ENCODE data around the gene ATP9A. TPM values are rescaled to one million over a fixed set of nuclear protein-coding genes. Genes with fewer than 3 reads are reported as not detected.
"Not testable (repeated sequence)": the region's sequence is repeated elsewhere in the genome, so short reads cannot be mapped to it uniquely, and the experiment has no call there.

ATP9A gene, protein sequence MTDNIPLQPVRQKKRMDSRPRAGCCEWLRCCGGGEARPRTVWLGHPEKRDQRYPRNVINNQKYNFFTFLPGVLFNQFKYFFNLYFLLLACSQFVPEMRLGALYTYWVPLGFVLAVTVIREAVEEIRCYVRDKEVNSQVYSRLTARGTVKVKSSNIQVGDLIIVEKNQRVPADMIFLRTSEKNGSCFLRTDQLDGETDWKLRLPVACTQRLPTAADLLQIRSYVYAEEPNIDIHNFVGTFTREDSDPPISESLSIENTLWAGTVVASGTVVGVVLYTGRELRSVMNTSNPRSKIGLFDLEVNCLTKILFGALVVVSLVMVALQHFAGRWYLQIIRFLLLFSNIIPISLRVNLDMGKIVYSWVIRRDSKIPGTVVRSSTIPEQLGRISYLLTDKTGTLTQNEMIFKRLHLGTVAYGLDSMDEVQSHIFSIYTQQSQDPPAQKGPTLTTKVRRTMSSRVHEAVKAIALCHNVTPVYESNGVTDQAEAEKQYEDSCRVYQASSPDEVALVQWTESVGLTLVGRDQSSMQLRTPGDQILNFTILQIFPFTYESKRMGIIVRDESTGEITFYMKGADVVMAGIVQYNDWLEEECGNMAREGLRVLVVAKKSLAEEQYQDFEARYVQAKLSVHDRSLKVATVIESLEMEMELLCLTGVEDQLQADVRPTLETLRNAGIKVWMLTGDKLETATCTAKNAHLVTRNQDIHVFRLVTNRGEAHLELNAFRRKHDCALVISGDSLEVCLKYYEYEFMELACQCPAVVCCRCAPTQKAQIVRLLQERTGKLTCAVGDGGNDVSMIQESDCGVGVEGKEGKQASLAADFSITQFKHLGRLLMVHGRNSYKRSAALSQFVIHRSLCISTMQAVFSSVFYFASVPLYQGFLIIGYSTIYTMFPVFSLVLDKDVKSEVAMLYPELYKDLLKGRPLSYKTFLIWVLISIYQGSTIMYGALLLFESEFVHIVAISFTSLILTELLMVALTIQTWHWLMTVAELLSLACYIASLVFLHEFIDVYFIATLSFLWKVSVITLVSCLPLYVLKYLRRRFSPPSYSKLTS
- under 1 TPM in 1 of 2 experiments, not detected in 1; 0.05 TPM for total RNA-seq

DNA sequence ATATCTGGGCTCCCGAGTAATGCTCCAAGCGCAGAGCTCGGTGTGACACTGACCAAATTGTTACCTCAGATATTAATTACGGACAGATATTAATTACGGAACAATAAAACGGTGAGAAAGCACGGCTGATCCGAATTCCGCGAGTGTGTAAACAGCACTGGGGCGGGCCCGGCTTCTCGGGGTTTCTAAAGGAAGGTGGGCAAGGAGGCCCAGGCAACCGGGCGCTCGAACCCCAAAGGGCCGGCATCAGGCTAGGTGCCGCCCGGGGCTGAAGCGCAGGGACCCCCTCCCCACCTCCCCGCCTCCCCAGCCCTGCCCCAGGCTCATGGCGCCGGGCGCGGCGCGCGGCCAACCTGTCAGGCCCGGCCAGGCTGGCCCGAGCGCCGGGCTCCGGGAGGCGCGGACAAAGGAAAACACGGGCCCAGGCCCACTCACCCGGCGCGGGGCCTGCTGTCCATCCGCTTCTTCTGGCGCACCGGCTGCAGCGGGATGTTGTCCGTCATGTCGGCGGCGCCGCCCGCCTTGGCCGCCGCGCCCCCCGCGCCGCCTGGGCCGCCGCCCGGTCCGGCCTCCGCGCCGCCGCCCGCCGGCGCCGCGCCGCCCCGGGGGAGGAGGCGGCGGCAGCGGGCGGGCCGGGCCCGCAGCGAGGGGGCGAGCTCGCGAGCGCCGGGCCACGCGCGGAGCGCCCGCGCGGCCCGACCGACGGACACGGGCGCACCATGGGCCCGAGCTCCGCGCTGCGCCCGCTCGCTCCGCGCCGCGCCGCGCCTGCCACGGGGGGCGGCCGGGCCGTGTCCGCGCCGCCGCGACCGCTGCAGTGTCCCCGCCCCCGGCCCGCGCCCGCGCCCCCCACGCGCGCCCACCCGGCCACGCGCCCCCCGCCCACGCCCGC lies at the start of gene ATP9A:
Gene ATP9A (minus strand): TSS at position 524 of the 892 bp plus-strand sequence. CDS start 21 bp downstream, at position 503.
- no peak within 1 kb of the TSS for H3K27ac Mint-ChIP-seq
- H3K36me3 Mint-ChIP-seq (ENCODE audit: low read depth) = no peaks in the 10 kb centered on the region
- no peak for ATAC-seq
- H3K9me3 Mint-ChIP-seq (ENCODE audit: insufficient read depth) = no peaks in the 10 kb centered on the region
- H3K27me3 Mint-ChIP-seq (ENCODE audit: low read depth) = peaks cover 38% of the 10 kb centered on the region
- DNase-seq = no peak
- peaks cover 7% of the 10 kb centered on the region for H3K4me1 Mint-ChIP-seq (ENCODE audit: low read depth)
- POLR2A ChIA-PET = no interaction called here
- CTCF ChIA-PET = no interaction called here
- peak within 1 kb of the TSS; percentile 45 for H3K4me3 Mint-ChIP-seq

DNA sequence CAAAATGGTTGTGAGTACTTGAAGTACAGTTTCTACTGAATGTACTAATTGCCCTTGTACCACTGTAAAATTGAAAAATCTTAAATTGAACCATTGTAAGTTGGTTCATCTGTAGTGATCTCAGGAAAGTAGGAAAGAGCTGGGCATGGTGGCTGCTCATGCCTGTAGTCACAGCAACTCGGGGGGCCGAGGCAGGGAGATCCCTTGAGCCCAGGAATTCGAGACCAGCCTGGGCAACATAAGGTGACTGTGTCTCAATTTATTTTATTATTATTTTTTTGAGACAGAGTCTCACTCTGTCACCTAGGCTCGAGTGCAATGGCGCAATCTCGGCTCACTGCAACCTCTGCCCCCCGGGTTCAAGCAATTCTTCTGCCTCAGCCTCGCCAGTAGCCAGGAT lies 48.7 kb upstream of the ATP9A start:
- H3K36me3 Mint-ChIP-seq (ENCODE audit: low read depth); POLR2A ChIA-PET; H3K4me3 Mint-ChIP-seq; H3K27me3 Mint-ChIP-seq (ENCODE audit: low read depth); H3K27ac Mint-ChIP-seq; ATAC-seq; CTCF ChIA-PET; H3K9me3 Mint-ChIP-seq (ENCODE audit: insufficient read depth); H3K4me1 Mint-ChIP-seq (ENCODE audit: low read depth); DNase-seq: not testable (repeated sequence)

DNA sequence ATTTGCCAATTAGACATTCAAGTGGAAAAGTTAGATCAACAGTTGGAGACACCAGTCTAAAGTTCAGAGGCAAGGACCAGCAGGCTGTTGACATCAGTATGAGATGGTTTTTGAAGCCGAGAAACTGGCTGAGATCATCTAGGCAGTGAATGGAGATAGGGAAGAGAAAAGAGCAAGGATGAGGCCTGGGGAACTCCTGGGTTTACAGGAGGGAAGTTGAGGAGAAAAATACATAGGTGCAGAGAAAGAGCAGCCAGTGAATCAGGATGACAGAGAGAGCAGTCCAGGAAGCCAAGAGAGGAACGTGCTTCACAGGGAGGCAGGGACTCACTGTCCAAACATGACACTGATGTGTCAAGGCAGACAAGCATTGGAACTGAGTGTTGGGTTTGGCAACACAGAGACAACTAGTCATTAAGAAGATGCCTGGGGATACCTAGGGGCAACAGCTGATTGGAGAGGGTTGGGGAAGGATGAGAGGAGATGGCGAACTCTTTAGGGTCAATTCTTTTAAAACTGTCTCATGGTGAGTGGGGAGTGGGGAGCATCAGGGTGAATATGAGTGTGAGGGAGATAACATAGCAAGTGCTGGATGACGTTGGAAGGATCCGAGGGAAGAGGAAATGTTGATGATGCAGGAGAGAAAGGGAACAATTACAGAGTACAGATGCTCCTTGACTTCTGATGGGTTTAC lies 47.3 kb upstream of the ATP9A start:
- Mint-ChIP-seq H3K27ac (no peak overlapping the region), H3K4me3 (no peak overlapping the region), H3K27me3 (ENCODE audit: low read depth) (no peaks in the 10 kb centered on the region), H3K4me1 (ENCODE audit: low read depth) (no peaks in the 10 kb centered on the region), H3K9me3 (ENCODE audit: insufficient read depth) (no peaks in the 10 kb centered on the region), H3K36me3 (ENCODE audit: low read depth) (no peaks in the 10 kb centered on the region)
- ATAC-seq = no peak
- no peak for DNase-seq
- POLR2A ChIA-PET = no interaction called here
- CTCF ChIA-PET = no interaction called here

- Mint-ChIP-seq H3K36me3 (ENCODE audit: low read depth) (no peaks in the 10 kb centered on the region), H3K4me1 (ENCODE audit: low read depth) (no peaks in the 10 kb centered on the region), H3K27me3 (ENCODE audit: low read depth) (no peaks in the 10 kb centered on the region), H3K9me3 (ENCODE audit: insufficient read depth) (no peaks in the 10 kb centered on the region), H3K4me3 (no peak overlapping the region), H3K27ac (no peak overlapping the region)
- no peak for ATAC-seq
- DNase-seq = no peak
- ChIA-PET POLR2A (no interaction called here), CTCF (no interaction called here)
These were observed 44.7 kb upstream of the ATP9A start for GRCh38 chr20:51812861-51813260.

DNA sequence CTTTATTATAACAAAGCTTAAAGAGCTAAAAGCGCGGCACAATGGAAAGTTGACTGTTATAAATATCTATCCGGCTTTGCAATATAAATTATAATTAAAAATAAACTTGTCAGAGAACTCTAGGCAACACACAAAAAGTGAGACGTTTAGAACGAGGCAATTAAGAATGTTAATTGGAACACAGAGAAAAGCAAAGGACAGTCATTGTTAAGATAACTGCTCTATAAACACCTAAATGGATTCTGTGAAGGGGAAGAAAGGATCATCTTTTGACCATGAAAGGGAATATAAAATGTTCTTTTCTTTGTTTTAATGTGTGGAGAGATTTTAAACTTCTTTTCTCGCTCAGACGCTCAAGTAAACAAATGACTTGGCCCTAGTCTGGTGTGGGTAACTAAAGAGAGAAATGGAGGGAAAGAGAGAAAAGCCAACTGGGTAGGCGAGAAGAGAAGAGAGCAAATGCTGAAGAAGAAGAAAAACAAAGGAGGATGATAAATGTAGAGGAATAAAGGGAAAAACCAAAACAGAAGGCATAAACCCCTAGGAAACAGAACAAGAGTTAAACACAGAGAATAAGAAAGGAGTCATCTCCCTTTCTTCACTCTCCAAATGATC lies 43.4 kb upstream of the ATP9A start:
- ChIA-PET POLR2A (no interaction called here), CTCF (no interaction called here)

DNA sequence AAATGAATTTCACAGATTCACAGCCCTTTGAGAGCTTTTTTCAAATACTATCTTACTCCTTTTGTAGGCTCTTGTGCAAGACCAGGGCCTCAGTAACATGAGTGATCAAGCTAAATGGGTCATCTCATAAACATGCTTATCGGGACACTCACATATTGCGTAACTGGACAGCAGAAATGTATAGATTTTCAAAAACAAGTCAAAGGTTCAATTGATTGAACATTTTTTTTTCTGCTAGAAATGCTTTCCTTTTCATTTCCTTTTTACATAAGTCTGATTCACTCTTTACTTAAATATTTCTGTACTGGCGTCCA lies 42.8 kb upstream of the ATP9A start:
- ChIA-PET POLR2A (no interaction called here), CTCF (no interaction called here)
- Mint-ChIP-seq H3K27ac (no peak overlapping the region), H3K4me3 (no peak overlapping the region), H3K27me3 (ENCODE audit: low read depth) (peaks cover 1% of the 10 kb centered on the region), H3K9me3 (ENCODE audit: insufficient read depth) (no peaks in the 10 kb centered on the region), H3K36me3 (ENCODE audit: low read depth) (no peaks in the 10 kb centered on the region), H3K4me1 (ENCODE audit: low read depth) (no peaks in the 10 kb centered on the region)
- no peak for DNase-seq
- no peak for ATAC-seq

More for the DNA sequence above, 43.4 kb upstream of the ATP9A start:
- DNase-seq (no peak), ATAC-seq (no peak)
- no peaks in the 10 kb centered on the region for H3K9me3 Mint-ChIP-seq (ENCODE audit: insufficient read depth)
- no peaks in the 10 kb centered on the region for H3K27me3 Mint-ChIP-seq (ENCODE audit: low read depth)
- no peaks in the 10 kb centered on the region for H3K36me3 Mint-ChIP-seq (ENCODE audit: low read depth)
- H3K27ac Mint-ChIP-seq = no peak overlapping the region
- no peak overlapping the region for H3K4me3 Mint-ChIP-seq
- H3K4me1 Mint-ChIP-seq (ENCODE audit: low read depth) = no peaks in the 10 kb centered on the region

GRCh38 chr20:51810155-51811041 lies 42.2 kb upstream of the ATP9A start:
- ChIA-PET POLR2A (no interaction called here), CTCF (interaction anchor here (1.3 kb wide), 1 partner anchor 10 kb away, joined by 3 read pairs; no protein-coding TSS in a partner anchor)
- Mint-ChIP-seq H3K27me3 (ENCODE audit: low read depth) (peaks cover 4% of the 10 kb centered on the region), H3K36me3 (ENCODE audit: low read depth) (no peaks in the 10 kb centered on the region), H3K4me3 (no peak overlapping the region), H3K9me3 (ENCODE audit: insufficient read depth) (no peaks in the 10 kb centered on the region), H3K27ac (no peak overlapping the region), H3K4me1 (ENCODE audit: low read depth) (no peaks in the 10 kb centered on the region)
- ATAC-seq = no peak
- no peak for DNase-seq

GRCh38 chr20:51807720-51808250 lies 39.6 kb upstream of the ATP9A start:
- DNase-seq = no peak
- ChIA-PET POLR2A (no interaction called here), CTCF (no interaction called here)
- Mint-ChIP-seq H3K27ac (no peak overlapping the region), H3K27me3 (ENCODE audit: low read depth) (peaks cover 15% of the 10 kb centered on the region), H3K4me3 (no peak overlapping the region), H3K9me3 (ENCODE audit: insufficient read depth) (no peaks in the 10 kb centered on the region), H3K36me3 (ENCODE audit: low read depth) (no peaks in the 10 kb centered on the region), H3K4me1 (ENCODE audit: low read depth) (no peaks in the 10 kb centered on the region)
- ATAC-seq = no peak

GRCh38 chr20:51804754-51805153 lies 36.6 kb upstream of the ATP9A start:
- no peaks in the 10 kb centered on the region for H3K36me3 Mint-ChIP-seq (ENCODE audit: low read depth)
- DNase-seq (no peak), ATAC-seq (no peak)
- ChIA-PET POLR2A (no interaction called here), CTCF (interaction anchor here (1.1 kb wide), 1 partner anchor 278 kb away, joined by 3 read pairs; no protein-coding TSS in a partner anchor)
- H3K4me1 Mint-ChIP-seq (ENCODE audit: low read depth) = peaks cover 9% of the 10 kb centered on the region
- H3K27ac Mint-ChIP-seq = no peak overlapping the region
- H3K4me3 Mint-ChIP-seq = no peak overlapping the region
- H3K9me3 Mint-ChIP-seq (ENCODE audit: insufficient read depth) = no peaks in the 10 kb centered on the region
- peaks cover 40% of the 10 kb centered on the region for H3K27me3 Mint-ChIP-seq (ENCODE audit: low read depth)

DNA sequence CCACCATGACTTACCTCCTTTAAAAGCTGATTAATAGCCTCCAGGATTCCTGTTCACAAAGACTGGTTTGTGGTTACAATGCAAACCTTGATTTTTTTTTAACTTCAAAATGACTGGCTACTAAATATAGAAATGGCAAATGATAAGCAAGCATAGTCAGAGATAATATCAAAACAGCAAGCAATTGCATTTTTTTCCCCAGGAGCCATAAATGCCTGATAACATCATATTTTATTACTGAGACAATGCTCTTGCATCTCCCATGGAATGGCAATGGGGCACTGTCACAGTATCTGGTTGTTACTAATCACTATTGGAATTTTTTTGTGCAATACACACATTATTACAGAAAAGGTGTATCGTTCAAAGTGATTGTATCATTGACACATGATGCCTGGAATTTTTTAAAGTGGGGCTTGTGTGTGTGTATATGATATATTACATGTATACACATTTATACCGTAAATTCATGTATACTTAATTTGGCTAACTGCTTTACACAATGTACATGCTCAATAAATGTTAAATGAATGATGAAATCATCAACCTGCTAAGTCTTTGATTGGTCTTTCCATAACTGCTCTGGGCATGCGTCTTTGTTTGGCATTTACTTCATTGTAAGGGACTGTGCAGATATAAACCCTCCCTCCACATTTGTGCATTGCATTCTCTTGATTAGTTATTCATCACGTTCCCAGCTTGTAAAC lies 35.1 kb upstream of the ATP9A start:
- H3K36me3 Mint-ChIP-seq (ENCODE audit: low read depth) = no peaks in the 10 kb centered on the region
- H3K4me1 Mint-ChIP-seq (ENCODE audit: low read depth) = peaks cover 9% of the 10 kb centered on the region
- no peak overlapping the region for H3K4me3 Mint-ChIP-seq
- DNase-seq = no peak
- H3K27ac Mint-ChIP-seq = no peak overlapping the region
- ATAC-seq = no peak
- H3K9me3 Mint-ChIP-seq (ENCODE audit: insufficient read depth) = no peaks in the 10 kb centered on the region
- CTCF ChIA-PET = no interaction called here
- POLR2A ChIA-PET = no interaction called here
- H3K27me3 Mint-ChIP-seq (ENCODE audit: low read depth) = peaks cover 53% of the 10 kb centered on the region
